SU-DHL-6 (cell line): ENCODE results near the gene TACO1.

Experiments used
- H2AFZ ChIP-seq: fragments of 200-600 bp; sonication (generic); 2 replicates; pipeline ENCODE4 v1.6.1; 2014; ENCODE audit warnings: low read depth, mild to moderate bottlenecking, moderate library complexity, mixed read lengths, antibody characterized with exemption, low read length; ENCODE audit not compliant: severe bottlenecking
- H3F3A ChIP-seq: fragments of 200-600 bp; shearing (Covaris generic); 2 replicates; pipeline ENCODE4 v1.6.0; 2016; ENCODE audit warnings: antibody characterized with exemption, mild to moderate bottlenecking; ENCODE audit not compliant: insufficient read depth
- H3K27ac ChIP-seq: fragments of 200-600 bp; sonication (generic); 2 replicates; pipeline ENCODE4 v1.5.1; 2016; ENCODE audit warnings: low read depth, mild to moderate bottlenecking, low read length, moderate library complexity, mixed read lengths
- H3K27me3 ChIP-seq: fragments of 200-600 bp; sonication (generic), shearing (Covaris generic); 2 replicates; pipeline ENCODE4 v1.6.0; 2014; ENCODE audit warnings: mild to moderate bottlenecking, low read length
- H3K36me3 ChIP-seq: fragments of 200-600 bp; sonication (generic); 2 replicates; pipeline ENCODE4 v1.6.1; 2014; ENCODE audit warnings: mild to moderate bottlenecking, low read length, mixed read lengths
- H3K4me2 ChIP-seq: fragments of 300-600, 200-600 bp; shearing (Covaris generic), sonication (generic); 2 replicates; pipeline ENCODE4 v1.6.0; 2014; ENCODE audit warnings: low read length, low read depth, mild to moderate bottlenecking; ENCODE audit not compliant: poor library complexity, severe bottlenecking
- H3K4me3 ChIP-seq: fragments of 200-600 bp; sonication (generic); 2 replicates; pipeline ENCODE4 v1.5.1; 2014; ENCODE audit warnings: antibody characterized with exemption, low read length, mild to moderate bottlenecking, mixed read lengths; ENCODE audit not compliant: insufficient read depth, poor library complexity, severe bottlenecking
- H3K79me2 ChIP-seq: fragments of 200-600 bp; sonication (generic); 2 replicates; pipeline ENCODE4 v1.6.1; 2014; ENCODE audit warnings: mild to moderate bottlenecking, low read length, moderate library complexity; ENCODE audit not compliant: insufficient read depth
- H3K9ac ChIP-seq: fragments of 200-600 bp; sonication (generic); 2 replicates; pipeline ENCODE4 v1.7.0; 2014; ENCODE audit warnings: mild to moderate bottlenecking, low read length
- H3K9me2 ChIP-seq: fragments of 200-600 bp; sonication (generic); replicated peaks from 2 replicates; pipeline ENCODE4 v1.6.1; 2014; ENCODE audit warnings: low read length; ENCODE audit not compliant: insufficient read depth
- H3K9me3 ChIP-seq: fragments of 200-600 bp; sonication (generic); 2 replicates; pipeline ENCODE4 v1.6.1; 2014; ENCODE audit warnings: low read length, mixed read lengths; ENCODE audit not compliant: insufficient read depth
- H4K20me1 ChIP-seq: fragments of 200-600 bp; sonication (generic); 2 replicates; pipeline ENCODE4 v1.6.1; 2014; ENCODE audit warnings: low read depth, mild to moderate bottlenecking, antibody characterized with exemption, low read length, moderate library complexity, mixed read lengths
- EZH2phosphoT487 ChIP-seq: fragments of 200-600 bp; sonication (generic), shearing (Covaris generic); conservative IDR thresholded peaks from 2 replicates; pipeline ENCODE4 v1.6.1; 2018; ENCODE audit warnings: mild to moderate bottlenecking, antibody characterized with exemption, low read length, moderate library complexity, mixed read lengths
- TF ChIP-seq, protein P1 (sequence below): fragments of 200-600 bp; sonication (generic); IDR thresholded peaks from one replicate; pipeline ENCODE4 v1.5.1; 2017; ENCODE audit warnings: antibody characterized with exemption, mild to moderate bottlenecking, low read length, moderate library complexity; ENCODE audit not compliant: insufficient read depth, poor library complexity, severe bottlenecking

TACO1 gene

DNA sequence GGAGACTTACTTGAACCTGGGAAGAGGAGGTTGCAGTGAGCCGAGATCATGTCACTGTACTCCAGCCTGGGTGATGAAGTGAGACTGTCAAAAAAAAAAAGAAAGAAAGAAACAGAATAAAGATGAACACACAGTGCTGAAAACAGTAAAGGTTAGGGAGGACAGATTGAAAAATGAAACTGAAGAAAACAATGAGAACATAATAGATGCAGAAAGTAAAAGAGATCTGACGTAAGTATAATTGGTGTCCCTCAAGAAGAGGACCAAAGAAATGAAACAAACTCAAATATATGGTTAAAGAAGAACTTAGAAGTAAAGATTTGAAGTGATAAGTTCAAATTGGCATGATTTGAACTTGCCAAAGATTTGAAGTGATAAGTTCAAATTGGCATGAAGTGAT is 43.3 kb upstream of the TACO1 start:
- H3K36me3 ChIP-seq: 0 out of 2 replicates have a peak, but pooled peaks cover 6% of the 10 kb centered on the region
- H3K79me2 ChIP-seq: peaks cover 95% of the 10 kb centered on the region
- TF ChIP-seq EZH2phosphoT487: no peak
- TF ChIP-seq, protein P1, sequence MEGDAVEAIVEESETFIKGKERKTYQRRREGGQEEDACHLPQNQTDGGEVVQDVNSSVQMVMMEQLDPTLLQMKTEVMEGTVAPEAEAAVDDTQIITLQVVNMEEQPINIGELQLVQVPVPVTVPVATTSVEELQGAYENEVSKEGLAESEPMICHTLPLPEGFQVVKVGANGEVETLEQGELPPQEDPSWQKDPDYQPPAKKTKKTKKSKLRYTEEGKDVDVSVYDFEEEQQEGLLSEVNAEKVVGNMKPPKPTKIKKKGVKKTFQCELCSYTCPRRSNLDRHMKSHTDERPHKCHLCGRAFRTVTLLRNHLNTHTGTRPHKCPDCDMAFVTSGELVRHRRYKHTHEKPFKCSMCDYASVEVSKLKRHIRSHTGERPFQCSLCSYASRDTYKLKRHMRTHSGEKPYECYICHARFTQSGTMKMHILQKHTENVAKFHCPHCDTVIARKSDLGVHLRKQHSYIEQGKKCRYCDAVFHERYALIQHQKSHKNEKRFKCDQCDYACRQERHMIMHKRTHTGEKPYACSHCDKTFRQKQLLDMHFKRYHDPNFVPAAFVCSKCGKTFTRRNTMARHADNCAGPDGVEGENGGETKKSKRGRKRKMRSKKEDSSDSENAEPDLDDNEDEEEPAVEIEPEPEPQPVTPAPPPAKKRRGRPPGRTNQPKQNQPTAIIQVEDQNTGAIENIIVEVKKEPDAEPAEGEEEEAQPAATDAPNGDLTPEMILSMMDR: no peak
- no peaks in the 10 kb centered on the region for H3K9me2 ChIP-seq
- H3K27ac ChIP-seq: no peak overlapping the region
- no peaks in the 10 kb centered on the region for H3K9me3 ChIP-seq
- H3K9ac ChIP-seq: no peak overlapping the region
- no peak overlapping the region for H3K4me2 ChIP-seq
- H4K20me1 ChIP-seq: peaks cover 27% of the 10 kb centered on the region
- H3K4me3 ChIP-seq: no peak overlapping the region
- no peaks in the 10 kb centered on the region for H3F3A ChIP-seq
- H3K27me3 ChIP-seq: no peaks in the 10 kb centered on the region
- no peak overlapping the region for H2AFZ ChIP-seq

DNA sequence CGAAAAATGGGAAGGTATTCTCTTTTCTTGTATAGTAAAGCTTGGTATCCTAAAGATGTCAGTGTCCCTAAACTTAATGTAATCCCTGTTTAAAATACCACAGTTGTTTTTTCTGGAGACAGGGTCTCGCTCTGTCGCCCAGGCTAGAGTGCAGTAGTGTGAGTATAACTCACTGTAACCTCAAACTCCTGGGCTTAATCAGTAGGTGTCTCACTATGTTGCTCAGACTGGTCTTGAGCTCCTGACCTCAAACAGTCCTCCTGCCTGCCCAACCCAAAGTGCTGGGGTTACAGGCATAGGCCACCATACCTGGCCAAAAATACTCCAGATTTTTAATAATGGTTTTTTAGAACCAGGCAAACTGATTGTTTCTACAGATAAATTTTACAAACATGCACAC is 42.3 kb upstream of the TACO1 start:
- Histone ChIP-seq H3K9ac (no peak overlapping the region), H3F3A (0 out of 2 replicates have a peak, but pooled peaks cover 6% of the 10 kb centered on the region), H3K4me3 (no peak overlapping the region), H3K36me3 (no peaks in the 10 kb centered on the region), H4K20me1 (peaks cover 24% of the 10 kb centered on the region), H3K9me2 (no peaks in the 10 kb centered on the region), H3K79me2 (peaks cover 93% of the 10 kb centered on the region), H3K27ac (no peak overlapping the region), H3K9me3 (no peaks in the 10 kb centered on the region), H3K27me3 (no peaks in the 10 kb centered on the region), H2AFZ (no peak overlapping the region), H3K4me2 (no peak overlapping the region)
- TF ChIP-seq, protein P1: no peak
- no peak for TF ChIP-seq EZH2phosphoT487

DNA sequence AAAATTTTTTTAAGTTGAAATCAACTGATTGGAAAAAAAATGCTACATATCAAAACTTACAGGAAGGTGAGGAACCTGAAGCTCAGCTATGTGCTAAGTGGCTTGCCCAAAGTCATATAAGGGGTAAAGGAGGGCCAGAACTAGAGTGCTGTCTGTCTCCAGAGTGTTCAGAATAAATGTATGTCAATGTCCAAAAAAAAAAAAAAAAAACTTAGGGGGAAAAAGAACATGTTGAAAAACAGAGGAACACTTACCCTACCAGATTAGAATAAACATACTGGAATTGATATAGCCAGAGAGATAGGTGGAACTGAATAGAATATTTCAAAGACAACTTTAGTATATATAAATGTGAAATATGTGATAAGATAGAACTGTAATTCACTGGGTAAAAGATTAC is 38.9 kb upstream of the TACO1 start:
- no peak overlapping the region for H3K4me3 ChIP-seq
- 0 out of 2 replicates have a peak, but pooled peaks cover 6% of the 10 kb centered on the region for H3F3A ChIP-seq
- H3K27ac ChIP-seq: no peak overlapping the region
- no peaks in the 10 kb centered on the region for H3K9me3 ChIP-seq
- peaks cover 87% of the 10 kb centered on the region for H3K79me2 ChIP-seq
- H3K4me2 ChIP-seq: no peak overlapping the region
- peaks cover 25% of the 10 kb centered on the region for H4K20me1 ChIP-seq
- H3K36me3 ChIP-seq: no peaks in the 10 kb centered on the region
- H2AFZ ChIP-seq: no peak overlapping the region
- H3K9ac ChIP-seq: no peak overlapping the region
- no peaks in the 10 kb centered on the region for H3K27me3 ChIP-seq
- no peak for TF ChIP-seq EZH2phosphoT487
- TF ChIP-seq, protein P1: no peak
- no peaks in the 10 kb centered on the region for H3K9me2 ChIP-seq
